NCI-H2081 treated with DMSO at 0.1 percent for 48 hours (cell line): Measurements from ENCODE around the gene MCTP2.
"Not testable (repeated sequence)": the region's sequence is repeated elsewhere in the genome, so short reads cannot be mapped to it uniquely, and the experiment has no call there.

Experiments used
- DNase-seq: peaks from one replicate; lab custom pipeline; 2025; lab: John Stamatoyannopoulos, UW

Gene MCTP2

DNA sequence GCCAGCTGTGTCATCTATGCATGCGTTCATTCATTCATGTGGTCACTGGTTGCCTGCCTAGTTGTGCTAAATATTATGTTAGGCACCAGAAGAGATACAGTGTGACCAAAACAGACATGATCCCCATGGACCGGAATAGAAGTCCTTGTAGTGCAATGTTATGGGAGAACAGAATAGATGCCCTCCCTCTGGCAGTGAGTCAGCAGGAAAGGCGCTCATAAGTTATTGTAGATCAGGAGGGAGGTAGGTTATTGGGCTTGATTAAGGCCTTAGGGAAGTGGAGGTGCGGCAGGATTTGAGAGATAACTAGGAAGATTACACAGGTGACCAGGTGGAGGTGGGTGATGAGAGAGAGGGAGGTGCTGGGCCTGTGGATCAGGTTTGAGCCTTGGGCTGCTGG lies 5.2 kb downstream of the MCTP2 start:
- no peak for DNase-seq

DNA sequence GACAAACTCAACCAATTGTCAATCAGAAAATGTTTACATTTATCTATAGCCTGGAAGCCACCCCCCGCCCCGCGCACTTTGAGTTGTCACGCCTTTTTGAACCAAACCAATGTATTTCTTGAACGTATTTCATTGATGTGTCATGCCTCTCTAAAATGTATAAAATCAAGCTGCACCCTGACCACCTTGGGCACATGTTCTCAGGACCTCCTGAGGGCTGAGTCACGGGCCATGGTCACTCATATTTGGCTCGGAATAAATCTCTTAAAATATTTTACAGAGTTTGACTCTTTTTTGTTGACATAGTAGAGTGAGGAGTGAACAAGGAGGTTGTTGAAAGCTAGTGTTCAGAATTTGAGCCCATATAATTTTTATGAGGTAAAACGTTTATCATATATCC lies 6.5 kb downstream of the MCTP2 start:
- DNase-seq, result no peak

DNA sequence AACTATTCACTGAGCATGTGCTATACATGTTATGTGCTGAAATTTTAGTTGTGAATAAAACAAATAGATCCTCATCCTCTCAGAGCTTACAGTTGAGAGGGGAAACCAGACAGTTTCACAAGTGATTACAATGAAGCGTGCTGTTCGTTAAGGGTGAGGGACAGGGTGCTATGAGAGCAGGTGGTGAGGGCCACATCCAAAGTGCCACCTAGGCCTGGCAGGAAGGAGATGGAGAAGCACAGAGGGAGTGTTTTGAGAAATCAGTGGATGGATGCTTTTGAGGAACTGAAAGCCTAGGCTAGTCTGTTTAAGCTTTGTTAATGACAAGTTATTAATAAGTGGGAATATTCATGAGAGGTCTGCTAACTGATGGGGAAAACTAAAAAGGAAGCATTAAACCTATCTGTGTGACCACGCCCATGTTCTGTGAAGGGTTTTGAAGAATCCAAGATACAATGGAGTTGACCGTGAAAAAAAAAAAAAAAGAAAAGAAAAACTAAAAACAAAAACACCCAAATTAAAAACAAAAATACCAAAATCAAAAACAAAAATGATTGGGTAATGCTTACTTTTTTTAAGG lies 7.3 kb downstream of the MCTP2 start:
- DNase-seq, result no peak

- DNase-seq, result no peak
Measured at GRCh38 chr15:94239474-94239873, 8.1 kb downstream of the MCTP2 start.

- DNase-seq, result no peak
Measured at GRCh38 chr15:94240480-94240879, 9.1 kb downstream of the MCTP2 start.

- no peak for DNase-seq
Measured at GRCh38 chr15:94242257-94242656, 10.9 kb downstream of the MCTP2 start.

DNA sequence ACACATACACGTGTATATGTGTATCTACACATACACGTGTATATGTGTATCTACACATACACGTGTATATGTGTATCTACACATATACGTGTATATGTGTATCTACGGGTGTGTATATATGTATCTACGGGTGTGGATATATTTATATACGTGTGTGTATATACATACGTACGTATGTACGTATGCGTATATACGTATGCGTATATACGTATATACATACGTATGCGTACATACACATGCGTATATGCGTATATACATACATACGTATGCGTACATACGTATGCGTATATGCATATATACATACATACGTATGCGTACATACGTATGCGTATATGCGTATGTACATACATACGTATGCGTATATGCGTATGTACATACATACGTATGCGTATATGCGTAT lies 11.6 kb downstream of the MCTP2 start:
- DNase-seq, result not testable (repeated sequence)

- no peak for DNase-seq
Measured at GRCh38 chr15:94243418-94243817, 12.1 kb downstream of the MCTP2 start.

DNA sequence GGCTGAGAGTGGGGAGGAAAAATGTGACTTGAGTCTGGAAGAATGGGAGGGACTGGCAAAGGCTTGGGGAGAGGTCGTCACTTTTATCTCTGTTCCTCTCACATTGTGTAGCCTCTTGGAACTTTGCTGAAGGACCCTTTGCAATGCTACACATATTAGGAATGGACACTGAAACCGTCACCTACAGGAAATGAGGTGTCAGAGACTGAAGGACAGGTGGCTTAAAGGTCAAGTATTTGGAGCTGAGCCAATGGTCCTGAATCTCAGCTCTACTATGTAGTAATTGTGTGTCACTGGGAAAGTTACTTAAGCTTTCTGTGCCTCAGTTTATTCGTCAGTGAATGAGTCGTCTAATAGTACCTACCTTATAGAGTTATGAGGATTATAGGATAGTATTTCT lies 14.7 kb downstream of the MCTP2 start:
- DNase-seq, result no peak

DNA sequence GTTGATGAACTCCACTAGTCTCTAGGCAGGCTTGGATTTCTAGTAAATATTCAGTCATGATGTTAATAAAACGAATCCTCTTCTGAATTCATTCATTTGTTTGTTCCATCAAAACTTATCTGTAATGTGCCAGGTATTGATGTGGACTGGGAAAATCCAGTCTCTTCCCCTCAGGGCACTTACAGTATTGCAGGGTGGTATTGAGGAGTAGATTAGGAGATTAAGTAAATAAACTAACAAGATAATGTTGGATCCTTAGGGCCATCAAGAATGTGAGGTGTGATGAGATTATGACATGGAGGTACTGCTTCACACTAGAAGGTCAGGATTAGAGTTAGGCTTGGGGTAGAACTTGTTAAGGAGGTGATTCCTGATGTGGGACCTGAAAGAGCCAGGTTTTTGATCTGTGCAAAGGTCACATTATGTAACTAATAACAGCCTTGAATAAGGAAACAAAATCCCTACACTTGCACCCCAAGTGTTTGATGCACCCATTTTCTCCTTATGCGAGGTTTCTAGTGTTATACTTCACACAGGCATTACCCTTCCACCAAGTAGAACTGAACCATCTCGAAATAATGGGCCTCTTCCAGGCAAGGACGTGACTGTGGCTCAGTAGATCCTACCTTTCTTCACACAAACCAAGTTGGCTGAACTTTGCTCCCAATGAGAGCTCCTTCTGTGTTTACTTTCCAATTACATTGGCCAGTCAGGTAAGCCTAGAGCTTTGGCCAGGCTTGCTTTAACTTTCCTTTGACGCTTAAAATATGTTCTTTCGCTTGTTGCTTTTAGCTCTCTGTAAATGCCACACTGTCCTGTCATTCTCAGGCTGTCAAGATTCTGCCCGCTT lies 16.7 kb downstream of the MCTP2 start:
- DNase-seq, result no peak

DNA sequence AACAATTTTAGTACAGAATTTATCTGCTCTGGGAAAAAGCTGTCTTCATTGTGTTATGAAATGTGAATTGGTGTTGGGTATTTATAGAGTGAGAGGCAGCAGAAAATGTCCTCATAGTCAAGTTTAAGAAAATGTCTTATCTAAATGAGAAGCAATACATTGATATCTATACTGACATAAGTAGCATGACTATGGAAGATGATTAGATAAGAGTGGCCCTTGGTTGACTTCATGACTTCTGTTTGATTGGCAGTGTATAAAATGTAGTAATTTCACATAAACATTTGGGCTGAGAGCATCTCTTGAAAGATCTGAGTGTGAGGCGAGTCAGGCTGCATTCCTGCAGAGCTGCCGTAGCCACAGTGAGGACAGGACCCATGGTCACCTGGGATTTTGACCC lies 19.4 kb downstream of the MCTP2 start:
- no peak for DNase-seq

- no peak for DNase-seq
Measured at GRCh38 chr15:94252223-94252766, 20.9 kb downstream of the MCTP2 start.

GRCh38 chr15:94252906-94253491 lies 21.6 kb downstream of the MCTP2 start:
- DNase-seq, result no peak

DNA sequence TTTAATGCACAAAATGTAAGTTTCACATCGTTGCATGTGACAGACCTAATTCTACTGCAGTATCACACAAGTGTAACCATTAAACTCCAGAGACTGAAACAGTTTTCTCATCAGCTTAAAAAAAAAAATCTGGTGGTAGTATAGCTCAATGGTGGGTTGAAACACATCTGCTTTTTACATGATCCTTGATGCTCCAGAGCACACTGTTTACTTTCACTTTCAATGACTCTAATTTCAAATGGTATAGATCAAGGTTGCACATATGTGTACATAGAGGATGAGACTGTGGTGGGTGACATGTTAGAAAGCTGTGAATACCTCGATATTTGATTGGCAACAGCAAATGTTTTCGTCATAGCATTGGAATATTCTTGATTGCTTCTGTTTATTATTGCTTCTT lies 22.4 kb downstream of the MCTP2 start:
- no peak for DNase-seq

DNA sequence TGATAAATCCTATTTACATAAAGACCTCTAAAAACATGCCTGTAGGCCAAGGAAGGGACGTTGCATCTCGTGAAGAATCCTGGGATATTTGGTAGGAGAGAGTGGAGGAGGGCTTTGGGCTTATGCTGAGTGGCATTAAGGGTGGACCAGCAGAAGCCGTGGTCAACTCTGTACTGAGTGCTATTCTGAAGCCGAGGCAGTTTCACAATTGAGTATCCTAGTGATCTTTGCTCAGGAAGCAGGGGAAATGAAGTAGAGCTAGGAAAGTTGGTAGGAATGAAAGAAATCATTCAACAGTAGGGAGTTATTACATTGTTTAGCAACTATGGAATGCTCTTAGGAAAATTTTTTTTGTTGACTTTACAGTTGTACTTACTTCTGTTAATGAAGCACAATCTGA lies 24.2 kb downstream of the MCTP2 start:
- DNase-seq, result no peak

DNA sequence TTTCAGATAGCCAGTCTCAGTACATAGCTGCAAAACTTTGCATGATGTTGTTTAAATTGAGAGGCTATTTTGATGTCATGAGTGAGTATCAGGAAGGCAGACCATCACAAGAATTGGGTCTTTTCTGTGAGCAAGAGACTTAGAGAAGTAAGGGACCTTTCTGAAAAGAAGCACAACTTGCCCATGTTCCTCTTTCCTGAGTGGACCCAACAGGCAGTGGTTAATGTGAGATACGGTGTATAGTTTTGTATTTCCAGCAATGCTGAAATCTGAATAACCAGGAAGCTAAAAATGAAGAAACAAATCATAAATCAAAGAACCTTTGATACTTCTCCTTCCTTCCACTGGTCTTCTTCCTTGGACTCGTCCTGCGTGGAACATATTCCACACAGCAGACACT lies 25.1 kb downstream of the MCTP2 start:
- DNase-seq, result no peak

DNA sequence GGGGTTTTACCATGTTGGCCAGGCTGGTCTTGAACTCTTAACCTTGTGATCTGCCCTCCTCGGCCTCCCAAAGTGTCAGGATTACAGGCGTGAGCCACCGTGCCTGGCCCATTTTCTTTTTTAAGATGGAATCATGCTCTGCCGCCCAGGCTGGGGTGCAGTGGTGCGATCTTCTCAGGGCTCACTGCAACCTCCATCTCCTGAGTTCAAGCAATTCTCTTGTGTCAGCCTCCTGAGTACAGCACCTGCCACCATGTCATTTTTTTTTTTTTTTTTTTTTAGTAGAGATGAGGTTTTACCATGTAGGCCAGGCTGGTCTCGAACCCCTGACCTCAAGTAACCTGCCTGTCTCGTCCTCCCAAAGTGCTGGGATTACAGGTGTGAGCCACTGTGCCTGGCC lies 26.4 kb downstream of the MCTP2 start:
- DNase-seq, result not testable (repeated sequence)

GRCh38 chr15:94258246-94258645 lies 26.9 kb downstream of the MCTP2 start:
- DNase-seq, result no peak

- DNase-seq, result no peak
Measured at GRCh38 chr15:94259121-94259751, 27.9 kb downstream of the MCTP2 start.

GRCh38 chr15:94259863-94260262 lies 28.5 kb downstream of the MCTP2 start:
- no peak for DNase-seq

DNA sequence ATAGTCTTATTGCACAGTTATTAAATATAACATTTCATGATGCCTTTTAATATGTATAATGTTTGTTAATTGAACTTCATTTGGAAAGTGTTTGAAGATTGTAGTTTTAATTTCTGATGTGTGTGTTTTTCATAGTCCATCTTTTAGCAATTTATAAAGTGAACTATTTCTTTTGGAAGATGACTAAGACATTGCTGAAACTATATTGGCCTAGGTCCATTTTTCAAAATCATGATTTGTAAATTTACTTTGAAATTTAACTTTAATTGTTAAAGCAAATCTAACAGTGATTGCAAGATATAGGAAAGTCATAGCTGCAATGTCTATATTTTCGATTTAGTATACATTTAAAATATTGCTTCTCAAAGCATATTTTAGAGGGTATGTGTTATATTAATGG lies 30.8 kb downstream of the MCTP2 start:
- DNase-seq, result no peak
